OCI-LY3 (cell line): ENCODE results near the gene PKN3.

Source experiments
- EZH2phosphoT487 ChIP-seq: fragments of 200-600 bp; shearing (Covaris generic); IDR thresholded peaks from 2 replicates; pipeline ENCODE4 v1.6.1; 2018; ENCODE audit warnings: antibody characterized with exemption, mixed run types, low read depth
- TF ChIP-seq, protein P1 (sequence below): fragments of 200-600, 300-600 bp; sonication (generic); IDR thresholded peaks from 2 replicates; pipeline ENCODE4 v1.5.1; 2014; ENCODE audit warnings: antibody characterized with exemption, low read length, low read depth

DNA sequence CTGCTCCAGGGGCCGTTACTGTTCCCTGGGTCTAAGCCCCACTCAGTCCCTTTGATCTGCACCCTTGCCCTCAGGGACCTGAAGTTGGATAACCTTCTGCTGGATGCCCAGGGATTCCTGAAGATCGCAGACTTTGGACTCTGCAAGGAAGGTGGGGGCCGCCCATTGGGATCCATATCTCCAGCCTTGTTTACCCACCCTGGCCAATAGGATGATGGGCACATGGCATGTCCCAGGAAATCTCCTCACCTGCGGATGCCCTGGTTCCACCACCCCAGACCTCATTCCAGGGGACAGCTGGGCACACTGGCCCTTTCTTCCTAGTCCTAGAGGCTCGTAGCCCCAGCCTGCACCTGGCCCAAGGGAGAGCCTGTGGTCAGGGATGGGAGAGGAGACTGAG lies 16.2 kb downstream of the PKN3 start:
- TF ChIP-seq, protein P1, sequence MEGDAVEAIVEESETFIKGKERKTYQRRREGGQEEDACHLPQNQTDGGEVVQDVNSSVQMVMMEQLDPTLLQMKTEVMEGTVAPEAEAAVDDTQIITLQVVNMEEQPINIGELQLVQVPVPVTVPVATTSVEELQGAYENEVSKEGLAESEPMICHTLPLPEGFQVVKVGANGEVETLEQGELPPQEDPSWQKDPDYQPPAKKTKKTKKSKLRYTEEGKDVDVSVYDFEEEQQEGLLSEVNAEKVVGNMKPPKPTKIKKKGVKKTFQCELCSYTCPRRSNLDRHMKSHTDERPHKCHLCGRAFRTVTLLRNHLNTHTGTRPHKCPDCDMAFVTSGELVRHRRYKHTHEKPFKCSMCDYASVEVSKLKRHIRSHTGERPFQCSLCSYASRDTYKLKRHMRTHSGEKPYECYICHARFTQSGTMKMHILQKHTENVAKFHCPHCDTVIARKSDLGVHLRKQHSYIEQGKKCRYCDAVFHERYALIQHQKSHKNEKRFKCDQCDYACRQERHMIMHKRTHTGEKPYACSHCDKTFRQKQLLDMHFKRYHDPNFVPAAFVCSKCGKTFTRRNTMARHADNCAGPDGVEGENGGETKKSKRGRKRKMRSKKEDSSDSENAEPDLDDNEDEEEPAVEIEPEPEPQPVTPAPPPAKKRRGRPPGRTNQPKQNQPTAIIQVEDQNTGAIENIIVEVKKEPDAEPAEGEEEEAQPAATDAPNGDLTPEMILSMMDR: no peak
- TF ChIP-seq EZH2phosphoT487: no peak
